Smooth muscle cell (in vitro differentiated cells): Measurements from ENCODE around the gene BPIFA1. TPM values are rescaled to one million over a fixed set of nuclear protein-coding genes. Genes with fewer than 3 reads are reported as not detected.
A peak's percentile ranks its signal among the peaks of the same experiment; 100 is the strongest.

Experiments
- DNase-seq: peaks from one replicate; lab custom pipeline; 2025; ENCODE audit not compliant: unreplicated experiment; lab: John Stamatoyannopoulos, UW
- H2AFZ ChIP-seq: fragments of 200-600 bp; sonication (generic); 2 replicates; pipeline ENCODE4 v1.6.0; 2016; ENCODE audit warnings: antibody characterized with exemption, low read depth, mild to moderate bottlenecking
- H3F3A ChIP-seq: fragments of 200-600 bp; sonication (generic); 2 replicates; pipeline ENCODE4 v1.6.0; 2017; ENCODE audit warnings: antibody characterized with exemption, low read depth
- H3K27ac ChIP-seq: fragments of 200-600 bp; sonication (generic); 2 replicates; pipeline ENCODE4 v1.5.1; 2016; ENCODE audit warnings: low read depth, mild to moderate bottlenecking
- H3K27me3 ChIP-seq: fragments of 200-600 bp; sonication (generic); 2 replicates; pipeline ENCODE4 v1.6.1; 2016; ENCODE audit warnings: low read depth, mild to moderate bottlenecking
- H3K36me3 ChIP-seq: fragments of 200-600 bp; sonication (generic); 2 replicates; pipeline ENCODE4 v1.5.1; 2016; ENCODE audit warnings: low read depth
- H3K4me1 ChIP-seq: fragments of 200-600 bp; sonication (generic); 2 replicates; pipeline ENCODE4 v1.5.1; 2016; ENCODE audit warnings: low read depth
- H3K4me2 ChIP-seq: fragments of 200-600 bp; sonication (generic); 2 replicates; pipeline ENCODE4 v1.6.0; 2016; ENCODE audit warnings: mild to moderate bottlenecking
- H3K4me3 ChIP-seq: fragments of 200-600 bp; sonication (generic); 2 replicates; pipeline ENCODE4 v1.5.1; 2016; ENCODE audit warnings: mild to moderate bottlenecking
- H3K79me2 ChIP-seq: fragments of 200-600 bp; sonication (generic); 2 replicates; pipeline ENCODE4 v1.6.0; 2016; ENCODE audit warnings: low read depth, mild to moderate bottlenecking
- H3K9ac ChIP-seq: fragments of 200-600 bp; sonication (generic); 2 replicates; pipeline ENCODE4 v1.6.0; 2016; ENCODE audit warnings: low read depth
- H3K9me3 ChIP-seq: fragments of 200-600 bp; sonication (generic); replicated peaks from 2 replicates; pipeline ENCODE4 v1.5.1; 2016; ENCODE audit warnings: low read depth
- H4K20me1 ChIP-seq: fragments of 200-600 bp; sonication (generic); 2 replicates; pipeline ENCODE4 v1.6.0; 2016; ENCODE audit warnings: low read depth
- CTCF ChIP-seq: fragments of 200-600 bp; sonication (generic); IDR thresholded peaks from 2 replicates; pipeline ENCODE4 v1.5.1; 2017; ENCODE audit warnings: borderline replicate concordance, mild to moderate bottlenecking, antibody characterized with exemption; ENCODE audit not compliant: insufficient read depth, poor library complexity, severe bottlenecking
- WGBS: methylation state at CpG from one replicate; pipeline ENCODE4 v1.1.7; 2016; ENCODE audit warnings: low lambda C conversion rate; 5-methylcytosine and 5-hydroxymethylcytosine counted together
- polyA plus RNA-seq: library from polyadenylated mRNA; unstranded; fragments of >200 nt; fragmentation: Nextera tagmentation; extraction: Ambion mirVana; gene quantifications from 2 replicates; pipeline ENCODE4 v1.2.1, GENCODE V29; 2016
- total RNA-seq: library from RNA; depleted of rRNA; stranded (reverse); fragments of >200 nt; gene quantifications from 2 replicates; pipeline ENCODE4 v1.2.3, GENCODE V29; 2014

BPIFA1 gene
- total and polyA plus RNA-seq, 2 experiments from 2014 or later: not detected

DNA sequence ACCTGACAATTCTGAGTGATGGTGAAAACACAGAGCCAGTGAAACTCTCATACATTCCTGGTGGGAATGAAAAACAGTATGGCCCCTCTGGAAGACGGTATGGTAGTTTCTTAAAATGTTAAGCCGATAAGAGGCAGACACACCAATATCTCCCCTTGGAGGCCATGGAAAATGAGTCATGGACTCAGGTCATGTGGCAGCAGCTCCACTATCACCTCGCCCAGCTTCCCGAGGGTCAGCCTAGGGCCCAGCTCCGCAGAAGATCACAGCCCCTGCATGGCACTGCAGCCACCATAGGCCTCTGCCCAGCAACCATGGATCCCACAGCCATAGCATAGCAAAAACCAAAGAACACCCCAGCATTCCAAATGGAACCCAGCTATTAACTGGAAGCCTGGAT lies 21.4 kb downstream of the BPIFA1 start:
- Histone ChIP-seq H3K79me2 (no peaks in the 10 kb centered on the region), H3K4me3 (no peak overlapping the region), H3F3A (no peaks in the 10 kb centered on the region), H3K4me2 (no peak overlapping the region), H3K27ac (no peak overlapping the region), H3K9ac (no peak overlapping the region), H3K9me3 (no peaks in the 10 kb centered on the region), H3K36me3 (no peaks in the 10 kb centered on the region), H2AFZ (no peak overlapping the region), H3K27me3 (peaks cover 18% of the 10 kb centered on the region), H4K20me1 (no peaks in the 10 kb centered on the region), H3K4me1 (no peaks in the 10 kb centered on the region)
- WGBS: 77% methylated on average over 5 of the region's 5 CpGs
- DNase-seq: no peak
- TF ChIP-seq CTCF: no peak

DNA sequence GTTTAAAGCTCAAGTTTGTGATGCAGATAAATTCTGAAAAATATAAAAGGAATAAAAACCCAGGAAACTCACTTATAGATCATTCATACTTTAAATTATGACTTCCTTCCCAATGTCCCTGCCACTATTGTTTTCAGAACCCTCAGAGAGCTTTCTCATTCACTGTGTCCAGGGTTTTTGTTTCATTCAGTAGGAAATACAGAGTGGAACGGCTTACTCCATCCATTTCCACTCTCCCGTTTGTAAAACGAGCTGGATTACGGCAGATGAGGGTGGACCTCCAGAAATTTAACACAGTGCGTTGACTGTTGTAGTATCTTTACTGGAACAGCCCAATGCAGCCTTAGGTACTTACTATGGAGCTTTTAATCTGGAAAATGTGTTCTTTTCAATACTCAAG lies 23.6 kb downstream of the BPIFA1 start:
- DNase-seq: no peak
- no peak overlapping the region for H2AFZ ChIP-seq
- WGBS: 88% methylated on average over 5 of the region's 5 CpGs

GRCh38 chr20:33261465-33261864 lies 25.7 kb downstream of the BPIFA1 start:
- Histone ChIP-seq H3K4me3 (no peak overlapping the region), H3K27me3 (peaks cover 25% of the 10 kb centered on the region), H3K79me2 (no peaks in the 10 kb centered on the region), H3K9ac (no peak overlapping the region), H3K9me3 (no peaks in the 10 kb centered on the region), H3K4me1 (no peaks in the 10 kb centered on the region), H3F3A (no peaks in the 10 kb centered on the region), H3K36me3 (no peaks in the 10 kb centered on the region), H3K27ac (no peak overlapping the region), H2AFZ (no peak overlapping the region), H3K4me2 (no peak overlapping the region), H4K20me1 (no peaks in the 10 kb centered on the region)
- WGBS: 81% methylated on average over 4 of the region's 4 CpGs
- no peak for TF ChIP-seq CTCF
- DNase-seq: no peak

More for the DNA sequence above, 23.6 kb downstream of the BPIFA1 start:
- H3K4me2 ChIP-seq: no peak overlapping the region
- H3K9me3 ChIP-seq: no peaks in the 10 kb centered on the region
- H3K4me3 ChIP-seq: no peak overlapping the region
- H3K36me3 ChIP-seq: no peaks in the 10 kb centered on the region
- no peaks in the 10 kb centered on the region for H4K20me1 ChIP-seq
- no peaks in the 10 kb centered on the region for H3K4me1 ChIP-seq
- no peak for TF ChIP-seq CTCF
- H3K27me3 ChIP-seq: peaks cover 18% of the 10 kb centered on the region
- H3K79me2 ChIP-seq: no peaks in the 10 kb centered on the region
- H3K9ac ChIP-seq: no peak overlapping the region
- no peaks in the 10 kb centered on the region for H3F3A ChIP-seq
- no peak overlapping the region for H3K27ac ChIP-seq

DNA sequence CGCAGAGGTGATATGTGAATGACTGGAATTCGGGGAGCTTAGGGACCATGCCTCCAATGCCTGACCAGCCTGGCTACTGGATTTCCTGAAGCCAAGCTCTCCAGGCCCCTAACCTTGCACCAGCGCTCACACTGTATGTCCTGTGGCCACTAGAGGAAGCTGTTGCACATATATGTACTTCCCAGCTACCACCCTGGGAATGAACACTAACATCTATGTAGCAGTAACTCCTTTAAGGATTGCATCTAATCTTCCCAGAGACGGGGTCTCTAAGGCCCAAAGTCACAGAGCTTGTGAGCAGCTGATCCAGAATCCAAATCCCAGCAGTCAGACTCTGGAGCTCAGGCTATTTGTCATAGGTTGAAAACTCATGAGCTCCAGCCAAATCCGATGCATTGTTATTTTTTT lies 26.9 kb downstream of the BPIFA1 start:
- Histone ChIP-seq H3K27me3 (peaks cover 26% of the 10 kb centered on the region), H2AFZ (no peak overlapping the region), H3K27ac (no peak overlapping the region), H3K79me2 (no peaks in the 10 kb centered on the region), H3K4me1 (no peaks in the 10 kb centered on the region), H3K36me3 (no peaks in the 10 kb centered on the region), H3K9me3 (no peaks in the 10 kb centered on the region), H3K4me3 (no peak overlapping the region), H3K4me2 (no peak overlapping the region), H3K9ac (no peak overlapping the region), H4K20me1 (no peaks in the 10 kb centered on the region), H3F3A (no peaks in the 10 kb centered on the region)
- TF ChIP-seq CTCF: peak; percentile 71
- 43% methylated on average over 5 of the region's 5 CpGs for WGBS
- no peak for DNase-seq
